Colonic mucosa (tissue), 4 donors: ENCODE measurements around the gene TIMP3. TPM values are rescaled to one million over a fixed set of nuclear protein-coding genes. Genes with fewer than 3 reads are reported as not detected.
A peak's percentile ranks its signal among the peaks of the same experiment; 100 is the strongest.

ENCODE experiments used
- DNase-seq: peaks from one replicate; pipeline ENCODE4 v3.0.0-alpha.2; 2020
- H3K27ac ChIP-seq: fragments of 200-600 bp; one replicate; pipeline ENCODE4 v1.8.0; 2021
- H3K27me3 ChIP-seq: fragments of 200-600 bp; one replicate; pipeline ENCODE4 v1.8.0; 2021
- H3K36me3 ChIP-seq: fragments of 200-600 bp; one replicate; pipeline ENCODE4 v1.8.0; 2021
- H3K4me1 ChIP-seq: fragments of 200-600 bp; one replicate; pipeline ENCODE4 v1.8.0; 2021; ENCODE audit warnings: mild to moderate bottlenecking
- H3K4me3 ChIP-seq: fragments of 200-600 bp; one replicate; pipeline ENCODE4 v1.8.0; 2021
- H3K9ac ChIP-seq, 2 donors: one replicate each; pipeline ENCODE4 v1.7.0; 2013; ENCODE audit warnings: control low read depth in 2 of 2, low read depth in 2 of 2, low read length in 2 of 2
- H3K9me3 ChIP-seq: fragments of 200-600 bp; one replicate; pipeline ENCODE4 v1.8.0; 2021
- CTCF ChIP-seq: fragments of 200-600 bp; IDR thresholded peaks from one replicate; pipeline ENCODE4 v1.8.0; 2022; ENCODE audit warnings: antibody characterized with exemption, mild to moderate bottlenecking
- intact Hi-C: fragments of 100-400 bp; cut with DNase I; formaldehyde crosslinking; loops from one replicate; pipeline ENCODE4 v1.14.1; 2022
- total RNA-seq, 2 donors: library from RNA; stranded (reverse); fragmentation: NEBNext Ultra II Directional in 1 of 2; extraction: Animal tissue kit (Norgen Biotek cat#: 25700) in 1 of 2; gene quantifications; one replicate each; pipeline ENCODE4 v1.2.1, GENCODE V29; 2021
- donor health status: healthy.
- donor health status: DM: no; HTN: no; CAD: no.
- donor health status: DM: no; HTN: no; CAD: no.

Gene TIMP3
- total RNA-seq, 2 donors from 2014 or later, result 13.3 to 33.6 TPM

- intact Hi-C loops, result no loop called here
- no peak for DNase-seq
Observed at GRCh38 chr22:32765132-32765618, 36.3 kb upstream of the TIMP3 start.

DNA sequence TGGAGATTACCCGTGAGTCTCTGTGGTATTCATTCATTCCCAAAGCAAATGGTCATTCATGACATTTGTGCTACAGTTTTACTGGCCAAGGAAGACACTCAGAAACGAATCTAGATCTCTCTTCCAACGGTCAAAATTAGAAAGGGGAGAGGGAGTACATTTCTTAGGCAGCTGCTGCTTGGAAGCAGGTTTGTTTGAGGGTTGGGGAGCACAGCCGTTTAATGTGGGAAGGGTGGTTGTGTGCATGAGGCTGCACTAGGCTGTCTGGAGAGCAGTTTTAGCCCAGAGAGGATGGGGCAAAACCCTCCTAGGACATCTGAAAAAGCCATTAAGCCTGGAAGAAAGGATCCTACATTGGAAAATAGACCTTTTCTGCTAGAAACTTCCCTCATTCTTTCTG lies 29.7 kb upstream of the TIMP3 start:
- no peak overlapping the region for H3K9ac ChIP-seq
- H3K4me3 ChIP-seq, result no peak overlapping the region
- no peaks in the 10 kb centered on the region for H3K9me3 ChIP-seq
- no peak for DNase-seq
- intact Hi-C loops, result no loop called here
- TF ChIP-seq CTCF, result no peak
- no peak overlapping the region for H3K27ac ChIP-seq
- no peaks in the 10 kb centered on the region for H3K4me1 ChIP-seq
- no peaks in the 10 kb centered on the region for H3K36me3 ChIP-seq
- H3K27me3 ChIP-seq, result no peaks in the 10 kb centered on the region

More at GRCh38 chr22:32765132-32765618, 36.3 kb upstream of the TIMP3 start:
- Histone ChIP-seq H3K4me1 (no peaks in the 10 kb centered on the region), H3K9ac (no peak overlapping the region), H3K27me3 (no peaks in the 10 kb centered on the region), H3K4me3 (no peak overlapping the region), H3K9me3 (no peaks in the 10 kb centered on the region), H3K36me3 (no peaks in the 10 kb centered on the region), H3K27ac (no peak overlapping the region)
- TF ChIP-seq CTCF, result no peak

GRCh38 chr22:32775957-32776356 lies 25.5 kb upstream of the TIMP3 start:
- Histone ChIP-seq H3K4me1 (no peaks in the 10 kb centered on the region), H3K36me3 (no peaks in the 10 kb centered on the region), H3K27ac (no peak overlapping the region), H3K4me3 (no peak overlapping the region), H3K9ac (no peak overlapping the region), H3K27me3 (no peaks in the 10 kb centered on the region), H3K9me3 (no peaks in the 10 kb centered on the region)
- peak; percentile 20 for TF ChIP-seq CTCF
- intact Hi-C loops, result no loop called here
- no peak for DNase-seq

DNA sequence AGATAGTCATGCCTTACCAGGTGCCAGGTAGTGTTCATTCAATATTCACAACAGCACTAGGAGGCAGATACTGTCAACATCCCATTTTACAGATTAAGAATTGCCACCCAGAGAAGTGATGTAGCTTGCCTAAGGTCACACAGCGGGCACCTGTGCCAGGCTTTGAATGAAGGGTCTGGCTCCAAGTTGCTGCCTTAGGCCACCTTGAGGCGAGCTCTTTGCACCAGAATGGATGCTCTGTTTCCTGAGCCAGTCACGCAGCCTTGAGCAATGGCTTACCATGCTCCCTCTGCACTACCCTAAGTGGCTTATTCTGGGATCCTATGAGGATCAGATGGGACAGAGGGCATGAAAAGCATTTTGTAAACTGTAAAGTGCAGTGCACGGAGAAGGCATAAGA lies 25.1 kb upstream of the TIMP3 start:
- no peak for DNase-seq
- Histone ChIP-seq H3K9me3 (no peaks in the 10 kb centered on the region), H3K4me1 (no peaks in the 10 kb centered on the region), H3K27ac (no peak overlapping the region), H3K27me3 (no peaks in the 10 kb centered on the region), H3K4me3 (no peak overlapping the region), H3K9ac (no peak overlapping the region), H3K36me3 (no peaks in the 10 kb centered on the region)
- TF ChIP-seq CTCF, result no peak
- intact Hi-C loops, result no loop called here

DNA sequence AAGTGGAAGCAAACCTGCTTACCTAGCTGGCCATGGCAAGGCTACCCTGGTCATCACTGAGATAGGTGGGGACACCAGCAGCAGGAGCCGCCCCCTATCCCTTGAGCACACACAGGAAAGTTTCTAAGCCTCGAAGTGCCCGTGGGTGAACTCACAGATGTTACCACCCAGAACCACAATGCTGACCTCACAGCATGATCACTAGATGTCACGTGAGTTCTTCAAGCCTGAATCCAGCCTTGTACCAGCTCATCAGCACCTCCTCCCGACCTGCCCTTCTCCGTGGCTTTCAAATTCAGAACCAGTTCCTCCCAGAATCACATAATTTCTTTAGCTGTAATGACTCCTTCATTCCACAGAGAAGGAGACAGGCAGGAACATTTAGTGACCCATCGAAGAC lies 24.7 kb upstream of the TIMP3 start:
- no peak for DNase-seq
- no peaks in the 10 kb centered on the region for H3K4me1 ChIP-seq
- no peaks in the 10 kb centered on the region for H3K36me3 ChIP-seq
- no peak overlapping the region for H3K4me3 ChIP-seq
- H3K9ac ChIP-seq, result no peak overlapping the region
- TF ChIP-seq CTCF, result no peak
- no peaks in the 10 kb centered on the region for H3K27me3 ChIP-seq
- no peak overlapping the region for H3K27ac ChIP-seq
- no peaks in the 10 kb centered on the region for H3K9me3 ChIP-seq
- intact Hi-C loops, result no loop called here

GRCh38 chr22:32777987-32778386 lies 23.5 kb upstream of the TIMP3 start:
- intact Hi-C loops, result no loop called here
- Histone ChIP-seq H3K4me1 (no peaks in the 10 kb centered on the region), H3K9me3 (no peaks in the 10 kb centered on the region), H3K9ac (no peak overlapping the region), H3K27ac (no peak overlapping the region), H3K27me3 (no peaks in the 10 kb centered on the region), H3K4me3 (no peak overlapping the region), H3K36me3 (no peaks in the 10 kb centered on the region)
- no peak for TF ChIP-seq CTCF
- no peak for DNase-seq
